Trophoblast cell (in vitro differentiated cells and primary cell): Measurements from ENCODE around the gene BHLHE41.

Source experiments
- DNase-seq, 2 donors: peaks; one replicate each; pipeline ENCODE4 v3.0.0-alpha.2; 2016
- H2AFZ ChIP-seq: 2 replicates; pipeline ENCODE4 v1.6.1; 2013; ENCODE audit warnings: low read length, moderate library complexity, mild to moderate bottlenecking; ENCODE audit not compliant: insufficient read depth, poor library complexity
- H2AK5ac ChIP-seq: 2 replicates; pipeline ENCODE4 v1.6.1; 2013; ENCODE audit warnings: mild to moderate bottlenecking, low read length
- H2BK120ac ChIP-seq: 2 replicates; pipeline ENCODE4 v1.6.1; 2013; ENCODE audit warnings: low read length, mild to moderate bottlenecking, moderate library complexity; ENCODE audit not compliant: insufficient read depth, poor library complexity
- H2BK12ac ChIP-seq: 2 replicates; pipeline ENCODE4 v1.6.1; 2013; ENCODE audit warnings: mild to moderate bottlenecking, low read length, moderate library complexity
- H2BK5ac ChIP-seq: 2 replicates; pipeline ENCODE4 v1.6.1; 2013; ENCODE audit warnings: low read length, low read depth, moderate library complexity, mild to moderate bottlenecking; ENCODE audit not compliant: poor library complexity
- H3K14ac ChIP-seq: 2 replicates; pipeline ENCODE4 v1.6.1; 2013; ENCODE audit warnings: mild to moderate bottlenecking, low read length
- H3K18ac ChIP-seq: 2 replicates; pipeline ENCODE4 v1.6.1; 2013; ENCODE audit warnings: mild to moderate bottlenecking, low read length
- H3K23ac ChIP-seq: 2 replicates; pipeline ENCODE4 v1.6.1; 2013; ENCODE audit warnings: low read length
- H3K27ac ChIP-seq: 2 replicates; pipeline ENCODE4 v1.5.1; 2013; ENCODE audit warnings: low read depth, mild to moderate bottlenecking, inconsistent platforms, low read length, moderate library complexity
- H3K27me3 ChIP-seq: 2 replicates; pipeline ENCODE4 v1.6.1; 2013; ENCODE audit warnings: inconsistent platforms, mild to moderate bottlenecking, low read length, moderate library complexity; ENCODE audit not compliant: insufficient read depth
- H3K36me3 ChIP-seq, 2 experiments: 1 replicate in 1 of 2; 2 replicates in 1 of 2; pipeline ENCODE4 v1.6.1; 2013; ENCODE audit warnings: low read length in 2 of 2, mild to moderate bottlenecking in 2 of 2, moderate library complexity in 1 of 2; ENCODE audit not compliant: insufficient read depth in 2 of 2, control insufficient read depth in 1 of 2
- H3K4ac ChIP-seq: 2 replicates; pipeline ENCODE4 v1.6.1; 2013; ENCODE audit warnings: low read depth, mild to moderate bottlenecking, low read length, moderate library complexity
- H3K4me1 ChIP-seq, 2 experiments: 1 replicate in 1 of 2; 2 replicates in 1 of 2; pipeline ENCODE4 v1.6.1; 2013; ENCODE audit warnings: low read length in 2 of 2, mild to moderate bottlenecking in 2 of 2, moderate library complexity in 1 of 2; ENCODE audit not compliant: insufficient read depth in 2 of 2, control insufficient read depth in 1 of 2
- H3K4me2 ChIP-seq: 2 replicates; pipeline ENCODE4 v1.6.1; 2013; ENCODE audit warnings: inconsistent platforms, mild to moderate bottlenecking, low read length, moderate library complexity
- H3K4me3 ChIP-seq: 2 replicates; pipeline ENCODE4 v1.5.1; 2013; ENCODE audit warnings: mild to moderate bottlenecking, low read depth, low read length, inconsistent platforms
- H3K79me1 ChIP-seq: one replicate; pipeline ENCODE4 v1.6.1; 2013; ENCODE audit warnings: low read length
- H3K79me2 ChIP-seq: 2 replicates; pipeline ENCODE4 v1.6.1; 2013; ENCODE audit warnings: low read length, mild to moderate bottlenecking; ENCODE audit not compliant: control insufficient read depth, insufficient read depth, poor library complexity
- H3K9ac ChIP-seq: 2 replicates; pipeline ENCODE4 v1.6.1; 2013; ENCODE audit warnings: mild to moderate bottlenecking, low read length
- H3K9me3 ChIP-seq: 2 replicates; pipeline ENCODE4 v1.6.1; 2013; ENCODE audit warnings: low read depth, mild to moderate bottlenecking, control low read depth, inconsistent platforms, low read length; ENCODE audit not compliant: insufficient read depth
- H4K12ac ChIP-seq: 2 replicates; pipeline ENCODE4 v1.6.1; 2013; ENCODE audit warnings: low read depth, mild to moderate bottlenecking, low read length, moderate library complexity
- H4K8ac ChIP-seq: 2 replicates; pipeline ENCODE4 v1.6.1; 2013; ENCODE audit warnings: low read depth, mild to moderate bottlenecking, low read length, moderate library complexity
- H4K91ac ChIP-seq: one replicate; pipeline ENCODE4 v1.6.1; 2013; ENCODE audit warnings: low read depth, mild to moderate bottlenecking, low read length, moderate library complexity
- WGBS: extraction: QIAGEN DNeasy Blood & Tissue Kit; methylation state at CpG from one replicate; pipeline ENCODE4 v1.1.7; 2013; ENCODE audit warnings: missing lambda C conversion rate; ENCODE audit not compliant: insufficient read length, insufficient coverage; ENCODE audit errors: extremely low coverage; 5-methylcytosine and 5-hydroxymethylcytosine counted together

Gene BHLHE41

DNA sequence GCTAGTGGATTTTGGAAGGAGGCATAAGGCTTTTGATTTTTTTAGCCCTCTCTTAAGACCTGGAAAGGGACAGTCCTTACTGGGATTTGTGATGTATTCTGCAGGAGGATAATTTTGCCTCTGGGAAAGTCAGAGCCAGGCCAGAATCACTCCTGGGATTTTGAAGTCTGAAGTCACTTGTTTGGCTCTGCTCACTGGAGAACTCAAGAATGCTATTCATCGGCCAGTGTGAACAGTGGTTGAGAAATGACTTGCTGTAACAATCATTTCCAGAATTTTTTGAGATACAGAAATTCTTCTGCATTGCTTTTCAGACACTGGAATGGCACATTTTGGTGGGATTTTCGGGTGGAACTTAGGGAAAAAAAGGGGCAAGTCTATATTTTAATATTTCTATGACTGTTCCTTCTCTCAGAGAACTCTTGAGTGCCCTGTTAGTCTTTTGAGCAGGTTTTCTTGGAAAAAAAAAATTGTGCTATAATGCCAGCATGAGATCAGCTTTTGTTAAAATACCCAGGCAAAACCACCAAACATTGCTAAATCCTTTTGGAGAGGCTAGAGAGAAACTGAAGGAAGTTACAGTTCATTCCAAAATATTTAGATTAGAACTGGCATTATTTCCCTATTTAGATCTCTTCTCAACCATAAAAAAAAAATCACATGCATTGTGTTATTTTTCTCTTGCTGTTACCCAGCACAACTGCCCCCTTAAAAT lies 26.1 kb upstream of the BHLHE41 start:
- Histone ChIP-seq H3K14ac (no peak overlapping the region), H3K27me3 (no peaks in the 10 kb centered on the region), H2BK12ac (no peak overlapping the region), H2AK5ac (no peak overlapping the region), H4K8ac (no peak overlapping the region), H3K79me2 (no peaks in the 10 kb centered on the region), H4K12ac (no peak overlapping the region), H3K18ac (no peak overlapping the region), H2BK5ac (no peak overlapping the region), H2BK120ac (no peak overlapping the region), H3K27ac (no peak overlapping the region), H3K9ac (no peak overlapping the region), H3K9me3 (peaks cover 1% of the 10 kb centered on the region), H4K91ac (no peak overlapping the region), H3K23ac (no peak overlapping the region), H3K4me2 (no peak overlapping the region), H3K4me1 (peaks cover 7 to 8% of the 10 kb centered on the region in 2 experiments), H3K4me3 (no peak overlapping the region), H3K4ac (no peak overlapping the region), H2AFZ (no peak overlapping the region), H3K79me1 (no peaks in the 10 kb centered on the region), H3K36me3 (no peaks in the 10 kb centered on the region)
- no CpG with 5 or more reads among the region's 2 CpGs for WGBS
- DNase-seq = peak in 1 of 2 donors; percentile 70

GRCh38 chr12:26149968-26150500 lies 25.2 kb upstream of the BHLHE41 start:
- H4K8ac ChIP-seq = no peak overlapping the region
- H3K79me2 ChIP-seq = no peaks in the 10 kb centered on the region
- WGBS = no CpG with 5 or more reads among the region's 5 CpGs
- H3K27me3 ChIP-seq = no peaks in the 10 kb centered on the region
- H3K18ac ChIP-seq = no peak overlapping the region
- no peak overlapping the region for H4K91ac ChIP-seq
- no peak overlapping the region for H3K4ac ChIP-seq
- peaks cover 7 to 8% of the 10 kb centered on the region in 2 experiments for H3K4me1 ChIP-seq
- no peak overlapping the region for H3K14ac ChIP-seq
- no peak for DNase-seq
- no peaks in the 10 kb centered on the region for H3K36me3 ChIP-seq
- no peak overlapping the region for H2AFZ ChIP-seq
- no peak overlapping the region for H2AK5ac ChIP-seq
- no peak overlapping the region for H3K23ac ChIP-seq
- no peak overlapping the region for H2BK120ac ChIP-seq
- no peak overlapping the region for H4K12ac ChIP-seq
- no peak overlapping the region for H2BK5ac ChIP-seq
- peaks cover 1% of the 10 kb centered on the region for H3K9me3 ChIP-seq
- no peak overlapping the region for H3K27ac ChIP-seq
- no peak overlapping the region for H3K4me2 ChIP-seq
- H3K79me1 ChIP-seq = no peaks in the 10 kb centered on the region
- no peak overlapping the region for H3K4me3 ChIP-seq
- H3K9ac ChIP-seq = no peak overlapping the region
- peak overlapping the region; percentile 20 for H2BK12ac ChIP-seq

DNA sequence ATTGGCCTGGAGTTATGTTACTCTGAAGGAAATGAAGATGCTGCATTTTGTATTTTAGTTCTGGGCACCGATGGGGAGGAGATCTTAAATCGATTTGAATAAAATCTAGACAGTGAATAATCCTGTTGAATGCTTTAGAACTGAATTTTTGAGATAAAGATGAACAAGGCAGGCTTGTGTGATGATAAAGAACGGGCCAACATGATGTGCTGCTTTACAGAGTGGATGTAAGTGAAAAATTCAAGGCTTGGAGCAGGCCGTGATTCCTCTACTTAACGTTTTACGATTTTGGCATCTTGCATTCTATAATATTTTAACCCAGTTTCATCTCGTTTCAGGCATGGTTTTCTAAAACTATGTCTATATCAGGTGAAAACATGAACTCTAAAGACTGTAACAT lies 23.5 kb upstream of the BHLHE41 start:
- Histone ChIP-seq H3K4me3 (no peak overlapping the region), H3K79me1 (no peaks in the 10 kb centered on the region), H2BK12ac (no peak overlapping the region), H3K18ac (no peak overlapping the region), H2BK5ac (no peak overlapping the region), H4K91ac (no peak overlapping the region), H3K4me2 (no peak overlapping the region), H3K79me2 (no peaks in the 10 kb centered on the region), H3K9me3 (peaks cover 1% of the 10 kb centered on the region), H4K8ac (no peak overlapping the region), H4K12ac (no peak overlapping the region), H2AK5ac (no peak overlapping the region), H3K9ac (no peak overlapping the region), H3K27ac (no peak overlapping the region), H3K27me3 (no peaks in the 10 kb centered on the region), H2BK120ac (no peak overlapping the region), H3K23ac (no peak overlapping the region), H3K4me1 (peaks cover 3 to 4% of the 10 kb centered on the region in 2 experiments), H3K4ac (no peak overlapping the region), H2AFZ (no peak overlapping the region), H3K14ac (no peak overlapping the region), H3K36me3 (no peaks in the 10 kb centered on the region)
- no CpG with 5 or more reads among the region's 7 CpGs for WGBS
- no peak for DNase-seq

- H3K79me2 ChIP-seq = no peaks in the 10 kb centered on the region
- H4K12ac ChIP-seq = no peak overlapping the region
- no peak overlapping the region for H2BK120ac ChIP-seq
- no peak overlapping the region for H3K14ac ChIP-seq
- no peak overlapping the region for H3K18ac ChIP-seq
- H3K27ac ChIP-seq = no peak overlapping the region
- no peak overlapping the region for H2AFZ ChIP-seq
- no peak overlapping the region for H3K23ac ChIP-seq
- H2BK5ac ChIP-seq = no peak overlapping the region
- no peak overlapping the region for H3K4ac ChIP-seq
- H3K4me1 ChIP-seq = no peaks in the 10 kb centered on the region
- H3K4me3 ChIP-seq = no peak overlapping the region
- no peaks in the 10 kb centered on the region for H3K27me3 ChIP-seq
- H3K9ac ChIP-seq = no peak overlapping the region
- H3K79me1 ChIP-seq = no peaks in the 10 kb centered on the region
- H2BK12ac ChIP-seq = no peak overlapping the region
- no peaks in the 10 kb centered on the region for H3K36me3 ChIP-seq
- WGBS = no CpG with 5 or more reads among the region's 2 CpGs
- H2AK5ac ChIP-seq = no peak overlapping the region
- no peak overlapping the region for H3K4me2 ChIP-seq
- peaks cover 1% of the 10 kb centered on the region for H3K9me3 ChIP-seq
- DNase-seq = peak in 1 of 2 donors; percentile 33
- H4K91ac ChIP-seq = no peak overlapping the region
- H4K8ac ChIP-seq = no peak overlapping the region
Observed at GRCh38 chr12:26143291-26143690, 18.5 kb upstream of the BHLHE41 start.
